Keratinocyte (primary cell): ENCODE measurements around the gene B3GAT1.

ENCODE experiments used
- CTCF ChIP-seq, 3 experiments: IDR thresholded peaks in 1 of 3; conservative IDR thresholded peaks in 1 of 3; optimal IDR thresholded peaks in 1 of 3; 2 replicates in 2 of 3; 3 replicates in 1 of 3; pipeline versions ENCODE3 to v1.5.1; 2011; ENCODE audit warnings: low read length in 3 of 3, mild to moderate bottlenecking in 3 of 3, moderate library complexity in 2 of 3, control low read depth in 1 of 3, inconsistent platforms in 1 of 3; ENCODE audit not compliant: insufficient read depth in 2 of 3; ENCODE audit errors: extremely low read depth in 1 of 3
- EZH2 ChIP-seq: IDR thresholded peaks from one replicate; pipeline ENCODE4 v1.6.1; 2012; ENCODE audit warnings: inconsistent platforms, mild to moderate bottlenecking, low read length, moderate library complexity

GRCh38 chr11:134364261-134364660, 47.8 kb downstream of the B3GAT1 start:
- no peak for TF ChIP-seq CTCF (optimal IDR thresholded peaks at IDR 0.05 in 1 of 3, IDR thresholded peaks at IDR 0.05 in 1 of 3, conservative IDR thresholded peaks at IDR 0.05 in 1 of 3; ENCODE audit: extremely low read depth in 1 of 3, insufficient read depth in 2 of 3, low read length in 3 of 3)
- no peak for TF ChIP-seq EZH2
